ENCODE measurements around the gene C17orf78.
"Not testable (repeated sequence)": the region's sequence is repeated elsewhere in the genome, so short reads cannot be mapped to it uniquely, and the experiment has no call there.

The C17orf78 gene

DNA sequence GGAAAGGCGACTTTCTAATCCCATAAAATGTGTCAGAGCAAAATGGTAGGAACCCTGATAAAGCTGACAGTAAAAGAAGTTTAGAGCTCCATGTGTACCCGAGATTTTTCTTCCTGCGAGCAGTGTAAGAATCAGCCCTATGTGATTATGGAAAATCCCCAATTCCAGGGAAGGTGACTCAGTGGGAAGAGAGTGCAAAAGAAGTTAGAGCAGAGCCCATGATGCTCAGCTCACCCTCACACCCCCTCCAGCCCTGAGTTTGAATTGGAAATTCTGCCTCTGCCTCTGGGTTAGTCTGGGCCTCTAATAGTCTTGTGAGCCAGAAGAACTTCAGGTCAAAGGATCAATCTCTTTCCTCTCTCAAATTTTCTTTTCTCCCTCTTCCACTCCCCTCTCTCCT, 12.5 kb downstream of the C17orf78 start:
- DNase-seq: no peak

DNA sequence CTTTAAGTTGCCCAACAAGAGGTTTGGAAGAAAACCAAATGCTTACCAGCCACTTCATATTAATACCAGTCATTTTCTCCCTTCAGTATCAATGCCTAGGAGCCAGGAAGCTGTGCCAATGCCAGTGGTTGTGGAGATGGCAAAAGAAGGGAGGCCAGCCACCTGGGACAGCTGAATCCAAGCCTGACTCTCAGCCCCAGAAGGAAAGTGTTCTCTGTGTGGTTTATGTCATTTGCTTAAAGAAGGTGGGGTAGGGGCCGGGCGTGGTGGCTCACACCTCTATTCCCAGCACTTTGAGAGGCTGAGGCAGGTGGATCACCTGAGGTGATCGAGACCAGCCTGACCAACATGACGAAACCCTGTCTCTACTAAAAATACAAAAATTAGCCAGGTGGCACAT, 13.4 kb downstream of the C17orf78 start:
- peak; percentile 60 for DNase-seq

DNA sequence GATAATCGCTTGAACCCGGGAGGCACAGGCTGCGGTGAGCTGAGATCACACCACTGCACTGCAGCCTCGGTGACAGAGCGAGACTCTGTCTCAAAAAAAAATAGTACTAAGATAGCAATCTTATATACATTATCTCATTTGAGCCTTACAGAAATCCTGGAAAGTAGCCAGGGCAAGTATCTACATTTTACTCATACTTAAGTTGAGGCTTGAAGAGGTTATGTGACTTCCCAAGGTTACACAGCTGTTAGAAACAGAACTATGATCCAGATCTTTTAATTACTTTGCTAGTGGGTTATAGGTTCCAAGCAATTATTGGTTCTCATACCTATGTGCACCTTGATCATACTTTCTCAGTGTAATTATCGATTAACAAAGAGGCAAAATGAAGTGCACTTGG, 15.4 kb downstream of the C17orf78 start:
- no peak for DNase-seq

DNA sequence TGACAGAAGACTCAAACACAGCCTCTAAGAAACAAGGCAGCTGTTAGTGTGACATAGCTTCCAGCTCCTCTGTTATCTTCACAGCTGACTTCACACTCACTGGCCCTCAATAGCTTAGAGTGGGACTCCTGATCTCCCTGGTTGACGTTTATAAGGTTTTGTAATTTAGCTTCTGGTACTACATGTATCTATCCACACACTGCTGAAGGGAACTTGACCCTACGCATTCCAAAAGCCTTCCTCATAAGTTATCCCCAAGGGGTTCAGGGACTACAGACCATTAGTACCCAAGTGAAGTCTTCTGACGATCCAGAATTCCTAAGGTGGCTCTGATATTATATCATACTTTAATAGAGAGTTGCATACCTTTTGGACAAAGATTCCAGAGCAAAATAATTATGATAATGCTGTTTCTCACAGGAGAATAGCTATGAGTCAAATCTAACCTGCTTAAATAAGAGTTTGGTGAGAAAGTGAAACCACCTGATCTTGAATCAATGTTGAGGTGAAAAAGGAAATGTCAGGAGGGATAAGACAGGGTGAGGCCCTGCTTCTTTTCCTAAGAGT, 16.3 kb downstream of the C17orf78 start:
- DNase-seq: peak; percentile 49

DNA sequence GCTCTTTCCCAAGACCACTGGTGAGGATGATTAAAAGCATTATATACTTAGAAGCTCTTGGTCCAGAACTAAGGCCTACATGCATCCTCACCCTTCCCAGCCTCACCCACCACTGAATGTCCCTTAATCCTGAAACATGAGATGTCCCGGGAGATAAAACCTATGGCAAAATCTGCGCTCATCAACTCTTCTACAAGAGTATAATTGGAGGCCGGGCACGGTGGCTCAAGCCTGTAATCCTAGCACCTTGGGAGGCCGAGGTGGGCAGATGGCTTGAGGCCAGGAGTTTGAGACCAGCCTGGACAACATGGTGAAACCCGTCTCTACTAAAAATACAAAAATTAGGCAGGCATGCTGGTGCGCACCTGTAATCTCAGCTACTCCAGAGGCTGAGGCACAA, 17.6 kb downstream of the C17orf78 start:
- no peak for DNase-seq

DNA sequence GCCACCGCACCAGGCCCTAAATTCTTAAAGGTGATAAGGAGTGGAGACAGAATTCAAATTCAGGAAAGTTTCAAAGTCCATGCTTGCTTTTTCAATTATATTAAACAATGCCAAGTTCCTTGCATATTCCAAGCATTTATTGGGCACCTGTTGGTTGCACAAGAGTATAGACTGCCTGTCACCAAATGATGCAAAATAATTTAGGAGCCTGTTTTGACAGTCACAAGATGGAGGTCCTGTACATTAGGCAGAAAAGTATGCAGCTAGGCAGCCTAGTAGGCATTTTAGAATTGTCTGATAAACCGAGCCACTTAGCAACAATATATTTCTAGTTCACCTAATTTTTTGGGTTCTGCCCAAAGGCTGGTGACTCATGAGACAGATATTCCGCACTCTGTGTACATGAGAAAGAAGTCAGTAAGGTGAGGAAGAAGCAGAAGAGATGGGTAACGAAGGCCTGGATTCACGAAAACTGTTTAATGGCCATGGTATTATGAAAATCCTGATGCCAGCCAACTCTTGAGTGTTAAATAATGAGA, 23.5 kb downstream of the C17orf78 start:
- no peak for DNase-seq

DNA sequence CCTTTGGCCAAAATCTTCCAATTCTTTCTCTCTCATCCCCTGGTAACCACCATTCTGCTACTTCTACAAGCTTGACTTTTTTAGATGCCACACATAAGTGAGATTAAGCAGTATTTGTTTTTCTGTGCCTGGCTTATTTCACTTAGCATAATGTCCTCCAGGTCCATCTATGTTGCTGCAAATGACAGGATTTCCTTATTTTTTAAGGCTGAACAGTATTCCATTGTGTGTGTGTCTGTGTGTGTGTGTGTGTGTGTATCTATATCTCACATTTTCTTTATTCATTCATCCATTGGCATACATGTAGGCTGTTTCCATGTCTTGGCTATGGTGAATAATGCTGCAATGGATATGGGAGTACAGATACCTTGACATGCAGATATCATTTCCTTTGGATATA, 24.7 kb downstream of the C17orf78 start:
- no peak for DNase-seq

DNA sequence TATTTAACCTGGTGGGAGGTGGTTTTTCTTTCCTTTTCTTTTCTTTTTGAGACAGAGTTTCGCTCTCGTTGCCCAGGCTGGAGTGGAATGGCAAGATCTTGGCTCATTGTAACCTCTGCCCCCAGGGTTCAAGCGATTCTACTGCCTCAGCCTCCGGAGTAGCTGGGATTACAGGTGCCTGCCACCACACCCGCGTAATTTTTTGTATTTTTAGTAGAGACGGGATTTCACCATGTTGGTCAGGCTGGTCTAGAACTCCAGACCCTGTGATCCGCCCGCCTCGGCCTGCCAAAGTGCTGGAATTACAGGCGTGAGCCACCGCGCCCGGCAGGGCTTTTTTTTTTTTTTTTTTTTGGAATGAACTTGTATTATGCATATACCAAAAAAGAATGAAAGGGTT, 29.7 kb downstream of the C17orf78 start:
- DNase-seq: not testable (repeated sequence)

DNA sequence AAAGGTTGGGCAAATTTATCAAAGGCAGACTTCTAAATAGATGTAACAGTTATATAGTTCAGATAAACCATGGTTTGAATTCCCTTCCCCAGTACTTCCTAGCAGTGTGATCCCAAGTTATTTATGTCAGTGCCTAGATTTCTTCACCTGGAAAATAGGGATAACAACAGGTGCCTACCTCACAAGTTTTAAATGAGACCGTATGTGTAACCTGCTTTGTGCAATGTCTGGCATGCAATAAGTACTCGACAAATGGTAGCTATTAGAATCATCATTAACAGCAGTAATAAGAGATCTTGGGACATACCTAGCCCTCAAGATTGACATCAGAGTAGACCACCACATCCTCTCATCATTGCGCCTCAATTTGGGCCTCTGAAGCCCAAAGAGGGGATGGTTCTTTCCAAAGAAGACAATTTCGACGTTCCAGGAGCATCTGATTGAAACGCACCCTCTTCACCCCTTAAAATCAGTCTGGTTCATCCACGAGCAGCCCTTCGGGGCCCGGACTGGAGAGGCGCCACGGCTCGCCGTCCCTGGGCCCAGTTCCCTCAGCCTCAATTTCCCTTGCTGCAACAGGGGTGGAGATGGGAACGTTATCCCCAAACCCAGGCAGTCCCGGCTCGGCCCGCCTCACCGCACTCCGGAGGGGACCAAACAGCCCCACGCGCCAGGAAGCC, 30.3 kb downstream of the C17orf78 start:
- peak; percentile 29 for DNase-seq

DNA sequence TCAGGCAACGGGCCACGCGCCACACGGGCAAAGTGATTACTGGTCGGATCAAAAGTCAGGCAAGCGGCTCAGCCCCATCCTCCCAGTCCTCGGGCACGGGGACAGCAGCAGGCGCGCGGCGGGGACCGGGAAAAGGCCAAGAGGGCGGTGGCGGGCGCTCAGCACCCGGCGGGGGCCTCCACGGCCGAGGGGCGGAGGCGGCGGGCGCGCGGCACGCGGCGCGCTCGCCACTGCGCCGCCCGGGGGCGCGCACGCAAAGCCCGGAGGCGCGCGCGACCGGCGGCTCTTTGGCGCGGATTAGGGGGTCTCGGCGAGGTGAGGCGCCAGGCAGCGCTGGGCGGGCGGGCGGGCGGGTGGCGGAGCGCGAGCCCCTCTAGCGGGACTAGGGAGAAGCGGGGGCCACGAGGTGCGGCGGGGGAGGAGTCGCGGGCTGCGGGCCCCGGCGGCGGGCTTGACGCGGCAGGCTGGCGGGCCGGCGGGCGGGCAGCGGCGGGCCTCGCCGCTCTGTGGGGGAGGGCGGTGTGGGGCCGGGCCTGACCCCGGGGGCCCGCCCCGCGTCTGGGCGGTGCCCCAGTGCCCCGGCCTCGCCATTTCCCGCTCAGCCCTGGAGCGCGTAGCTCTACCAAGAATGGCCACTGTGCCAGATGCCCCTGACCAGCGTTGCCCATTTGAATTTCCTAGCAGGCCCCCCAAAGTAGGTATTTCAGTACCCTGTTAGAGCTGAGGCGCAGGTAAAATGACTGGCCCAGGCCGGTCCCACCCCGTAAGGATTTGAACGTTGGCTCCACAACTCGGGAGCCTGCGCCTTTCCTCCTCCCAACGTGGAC, 31.1 kb downstream of the C17orf78 start, which contains the start of the genes ACACA and TADA2A:
TSS of gene ACACA (minus strand) at position 202 of the 827 bp plus-strand sequence. CDS start 537 bp downstream, outside the sequence.
TSS of gene TADA2A (plus strand) at position 252 of the 827 bp plus-strand sequence. CDS start 4,480 bp downstream, outside the sequence.
- DNase-seq: peak; percentile 70

DNA sequence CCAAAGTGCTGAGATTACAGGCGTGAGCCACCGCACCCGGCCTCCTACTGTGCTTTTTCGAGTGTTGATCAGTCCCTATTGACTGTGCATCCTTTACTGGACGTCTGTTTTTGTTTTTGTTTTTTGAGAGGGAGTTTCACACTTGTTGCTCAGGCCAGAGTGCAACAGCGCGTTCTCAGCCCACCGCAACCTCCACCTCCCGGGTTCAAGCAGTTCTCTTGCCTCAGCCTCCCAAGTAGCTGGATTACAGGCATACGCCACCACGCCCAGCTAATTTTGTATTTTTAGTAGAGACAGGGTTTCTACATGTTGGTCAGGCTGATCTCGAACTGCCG, 32.3 kb downstream of the C17orf78 start:
- not testable (repeated sequence) for DNase-seq

DNA sequence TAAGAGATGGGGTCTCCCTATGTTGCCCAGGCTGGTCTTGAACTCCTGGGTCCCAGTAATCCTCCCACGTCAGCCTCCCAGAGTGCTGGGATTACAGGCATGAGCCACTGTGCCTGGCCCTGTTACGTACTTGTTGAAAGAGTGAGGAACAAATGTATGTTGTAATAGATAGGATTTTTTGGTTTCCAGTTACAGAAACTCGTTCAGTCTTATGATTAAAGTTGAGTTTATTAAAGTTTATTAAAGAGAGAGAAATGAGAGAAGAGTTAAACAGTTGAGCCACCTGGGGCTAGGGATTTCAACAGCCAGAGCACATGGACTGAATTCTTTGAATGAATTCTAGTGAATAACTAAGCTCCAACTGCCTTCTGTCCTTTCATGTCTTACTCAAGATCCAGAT, 34.6 kb downstream of the C17orf78 start:
- DNase-seq: no peak

DNA sequence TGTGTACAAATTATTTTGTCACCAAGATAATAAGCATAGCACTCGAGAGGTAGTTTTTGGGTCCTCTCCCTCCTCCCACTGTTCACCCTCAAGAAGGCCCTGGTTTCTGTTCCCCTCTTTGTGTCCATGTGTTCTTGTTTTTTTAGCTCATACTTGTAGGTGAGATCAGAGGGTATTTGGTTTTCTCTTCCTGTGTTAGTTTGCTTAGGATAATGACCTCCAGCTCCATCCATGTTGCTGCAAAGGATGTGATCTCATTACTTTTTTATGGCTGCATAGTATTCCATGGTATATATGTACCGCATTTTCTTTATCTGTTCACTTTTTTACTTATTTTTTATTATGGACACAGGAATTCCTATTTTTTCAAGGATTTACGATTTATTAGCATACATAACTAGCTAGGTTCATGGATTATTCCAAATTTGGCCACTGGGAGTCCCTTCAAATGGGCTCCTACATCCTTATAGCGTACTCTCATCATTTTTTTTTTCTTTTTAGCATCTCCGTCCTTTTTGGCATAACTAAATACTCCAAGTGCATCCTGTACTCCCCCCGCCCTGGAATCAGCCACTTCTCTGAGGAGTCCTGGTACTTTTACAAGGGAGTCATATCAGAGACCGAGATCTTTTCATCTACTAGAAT, 38.2 kb downstream of the C17orf78 start:
- no peak for DNase-seq

DNA sequence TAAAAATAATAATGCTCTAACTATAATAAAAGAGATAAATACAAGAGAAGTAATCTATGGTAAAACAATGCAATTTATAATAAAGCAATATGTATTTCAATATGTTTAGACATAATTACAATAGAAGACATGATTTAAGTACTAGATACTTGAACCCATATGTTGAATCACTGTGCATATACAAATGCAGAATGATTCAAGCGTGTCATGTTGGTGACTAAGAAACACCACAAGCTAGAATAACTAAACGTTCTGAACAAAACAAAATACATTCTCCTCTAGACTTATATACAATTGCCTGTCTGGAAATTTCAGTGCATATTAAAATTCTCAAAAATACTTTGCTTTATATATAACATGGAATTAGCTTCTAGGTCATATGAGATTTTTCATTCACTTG, 42.1 kb downstream of the C17orf78 start:
- DNase-seq: no peak

DNA sequence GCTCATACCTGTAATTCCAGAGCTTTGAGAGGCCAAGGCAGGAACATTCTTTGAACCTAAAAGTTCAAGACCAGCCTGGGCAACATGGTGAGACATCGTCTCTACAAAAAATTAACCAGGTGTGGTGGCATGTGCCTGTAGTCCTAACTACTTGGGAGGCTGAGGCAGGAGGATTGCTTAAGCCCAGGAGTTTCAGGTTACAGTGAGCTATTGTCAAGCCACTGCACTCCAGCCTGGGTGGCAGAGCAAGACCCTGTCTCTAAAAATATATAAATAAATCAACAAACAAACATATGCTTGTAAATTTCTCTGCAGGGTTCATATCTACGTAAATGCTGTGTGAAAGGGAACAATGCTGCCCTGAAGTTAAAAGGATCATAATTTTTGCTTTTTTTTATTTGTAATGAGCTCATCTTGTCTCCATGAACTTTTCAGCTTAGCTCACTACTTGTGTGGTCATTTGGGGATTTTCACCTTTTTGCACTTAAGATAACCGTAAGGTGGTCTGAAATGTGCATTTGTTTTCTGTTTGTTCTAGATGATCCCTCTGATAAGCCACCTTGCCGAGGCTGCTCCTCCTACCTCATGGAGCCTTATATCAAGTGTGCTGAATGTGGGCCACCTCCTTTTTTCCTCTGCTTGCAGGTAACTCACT, 47.3 kb downstream of the C17orf78 start:
- no peak for DNase-seq

DNA sequence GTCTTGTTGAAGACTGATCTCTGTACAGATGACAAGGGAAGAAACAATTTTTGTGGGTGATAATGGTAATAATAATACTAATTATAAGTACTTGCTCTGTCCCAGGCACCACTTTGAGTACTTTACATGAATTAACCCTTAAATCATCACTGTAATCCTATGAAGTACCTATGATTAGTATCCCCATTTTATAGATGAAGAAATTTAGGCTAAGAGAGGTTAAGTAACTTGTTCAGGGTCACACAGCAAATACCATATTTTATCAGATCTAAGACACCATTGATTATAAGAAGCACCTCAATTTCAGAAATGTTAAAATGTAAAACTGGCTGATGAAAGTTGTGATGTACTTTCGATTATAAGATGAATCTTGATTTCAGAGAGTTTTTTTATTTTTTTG, 49.5 kb downstream of the C17orf78 start:
- DNase-seq: no peak

DNA sequence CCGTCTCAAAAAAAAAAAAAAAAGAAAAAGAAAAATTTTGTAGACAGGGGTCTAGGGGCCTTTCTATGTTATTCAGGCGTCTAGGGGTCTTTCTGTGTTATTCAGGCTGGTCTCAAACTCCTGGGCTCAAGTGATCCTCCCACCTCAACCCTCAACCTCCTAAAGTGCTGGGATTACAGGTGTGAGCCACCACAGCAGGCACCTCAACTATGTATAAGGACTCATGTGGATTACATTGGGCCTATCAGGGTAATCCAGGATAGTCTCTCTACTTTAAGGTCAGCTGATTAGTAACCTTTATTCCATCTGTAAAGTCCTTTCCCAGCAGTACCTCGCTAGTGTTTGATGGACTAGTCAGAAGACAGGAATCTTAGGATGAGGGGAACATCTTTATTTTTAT, 53.3 kb downstream of the C17orf78 start:
- DNase-seq: no peak

DNA sequence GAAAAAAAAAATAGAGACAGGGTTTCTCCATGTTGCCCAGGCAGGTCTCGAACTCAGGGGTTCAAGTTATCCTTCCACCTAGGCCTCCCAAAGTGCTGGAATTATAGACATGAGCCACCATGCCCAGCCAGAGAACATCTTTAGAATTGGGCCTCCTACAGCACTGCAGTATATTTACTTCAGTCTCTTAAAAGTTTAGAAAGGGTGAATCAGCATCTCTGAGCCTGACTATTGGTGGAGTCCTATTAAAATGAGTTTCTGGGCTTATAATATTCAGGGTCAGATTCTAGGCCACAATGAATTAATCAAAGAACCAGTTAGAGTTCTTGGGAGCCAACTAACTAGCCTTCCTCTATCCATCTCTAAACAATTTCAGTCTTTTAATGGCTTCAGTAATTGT, 53.7 kb downstream of the C17orf78 start:
- no peak for DNase-seq

DNA sequence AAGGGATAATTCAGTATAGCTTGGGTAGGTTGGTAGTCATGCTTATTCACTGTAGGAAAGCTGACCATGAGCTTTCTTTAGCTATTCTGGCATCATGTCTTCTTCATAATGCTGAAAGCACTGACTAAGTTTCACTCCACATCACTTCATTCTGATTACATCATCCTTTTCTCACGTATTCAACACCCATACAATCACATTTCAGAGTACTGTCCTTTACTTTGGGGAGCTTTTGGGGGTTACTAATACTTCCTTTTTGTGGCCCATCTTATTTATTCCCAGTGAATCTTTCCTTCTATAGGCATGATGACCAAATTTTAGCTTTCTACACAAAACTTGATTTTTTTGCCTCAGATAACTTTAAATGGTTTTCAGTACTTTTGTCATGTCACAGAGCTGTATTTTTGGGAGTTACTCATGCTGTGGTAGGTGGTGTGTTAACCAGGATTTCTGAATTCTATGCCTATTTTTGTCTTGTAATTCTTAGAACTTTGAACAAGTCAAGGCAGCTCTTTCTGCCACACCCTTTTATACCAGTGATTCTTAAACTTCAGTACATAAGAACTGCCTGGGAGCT, 54.4 kb downstream of the C17orf78 start:
- no peak for DNase-seq

DNA sequence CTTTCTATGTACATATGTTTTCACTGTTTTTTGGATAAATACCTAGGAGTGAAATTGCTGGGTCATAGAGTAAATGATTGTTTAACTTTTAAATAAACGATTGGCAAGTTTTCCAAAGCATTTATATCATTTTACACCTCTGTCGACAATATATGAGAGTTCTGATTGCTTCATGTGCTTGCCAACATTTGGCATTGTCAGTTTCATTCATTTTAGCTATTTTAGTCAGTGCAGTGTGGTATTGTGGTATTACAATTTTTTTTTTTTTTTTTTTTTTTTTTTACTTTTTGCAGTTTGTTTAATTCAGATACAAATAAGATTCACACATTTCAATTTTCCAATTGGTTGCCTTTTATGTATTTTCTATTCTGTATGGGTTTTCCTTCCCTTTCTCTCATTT, 56.9 kb downstream of the C17orf78 start:
- DNase-seq: no peak

DNA sequence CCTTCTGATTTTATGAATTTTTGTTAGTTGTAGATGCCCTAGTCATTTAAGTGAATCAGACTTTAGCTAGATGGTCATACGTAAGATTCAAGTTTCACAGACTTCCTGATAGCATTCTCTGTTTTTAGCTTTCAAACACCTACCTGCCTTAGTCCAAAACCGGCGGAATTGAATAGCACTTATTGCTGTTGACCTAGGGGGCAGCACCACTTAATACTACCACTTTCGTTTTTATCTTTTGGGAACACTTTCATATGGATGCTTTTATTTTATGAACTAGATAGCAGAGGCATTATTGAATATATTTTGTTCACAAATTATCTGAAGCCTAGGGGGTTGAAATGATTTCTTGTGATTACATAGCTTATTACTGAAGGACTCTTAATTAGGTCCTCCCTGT, 62.4 kb downstream of the C17orf78 start:
- DNase-seq: no peak

DNA sequence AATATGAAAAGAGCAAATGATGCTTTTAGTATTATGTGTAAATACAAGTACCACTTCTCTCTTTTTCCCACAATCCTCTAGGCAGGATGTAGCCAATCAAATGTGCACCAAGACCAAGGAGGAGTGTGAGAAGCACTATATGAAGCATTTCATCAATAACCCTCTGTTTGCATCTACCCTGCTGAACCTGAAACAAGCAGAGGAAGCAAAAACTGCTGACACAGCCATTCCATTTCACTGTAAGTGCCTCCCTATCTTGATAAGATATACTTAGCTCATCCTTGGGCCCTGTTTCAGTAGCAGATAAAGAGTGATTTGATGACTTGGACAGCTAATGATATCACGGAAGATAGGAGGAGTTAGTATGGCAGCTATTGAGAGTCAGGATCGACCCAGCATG, 64.6 kb downstream of the C17orf78 start:
- DNase-seq: no peak
